ENCODE data around the gene FAM117A. TPM values are rescaled to one million over a fixed set of nuclear protein-coding genes. Genes with fewer than 3 reads are reported as not detected.

Gene FAM117A
- total RNA-seq, 2 experiments from 2014 or later: 19.7 to 23.0 TPM

DNA sequence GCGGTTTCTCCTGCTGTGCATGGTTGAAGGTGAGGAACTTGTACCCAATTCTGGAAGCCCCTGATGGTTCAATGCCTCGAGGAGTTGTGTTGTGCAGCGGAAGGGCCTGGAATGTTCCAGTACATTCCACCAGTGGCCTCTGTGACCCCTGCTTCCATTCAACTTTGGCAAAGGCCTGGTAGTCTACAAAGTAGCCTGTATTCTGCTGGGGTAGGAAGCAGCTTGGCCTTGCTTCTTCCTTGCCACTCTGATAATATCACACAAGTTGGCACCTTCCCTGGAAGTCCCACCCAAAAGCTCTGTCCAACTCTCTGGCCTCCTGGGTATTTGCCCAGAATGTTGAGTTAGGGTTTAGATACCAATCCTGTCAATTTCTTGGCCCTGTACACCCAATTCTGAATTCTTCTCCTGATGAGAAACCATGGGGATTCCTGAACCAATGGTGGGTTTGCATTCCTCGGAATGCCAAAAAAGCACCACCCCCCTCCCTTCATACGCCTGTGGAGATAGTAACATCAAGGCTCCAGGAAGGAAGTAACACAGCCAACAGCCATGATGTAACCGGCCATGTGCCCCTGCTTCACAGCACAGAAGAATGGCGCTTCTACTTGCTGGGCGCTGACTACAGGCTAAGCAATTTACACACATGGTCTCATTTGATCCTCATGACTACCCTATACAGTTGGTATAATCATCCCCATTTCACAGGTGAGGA lies 11.8 kb upstream of the FAM117A start:
- ChIA-PET POLR2A (interaction anchor here (1.0 to 3.6 kb wide), 2 partner anchors 13 to 67 kb away, joined by 3 to 19 read pairs; partner anchors contain the start of gene KAT7), CTCF (interaction anchor here (1.2 to 1.6 kb wide), 3 partner anchors 10 to 69 kb away, joined by 3 to 5 read pairs (median 5); partner anchors contain the start of gene SLC35B1)
- H3K9me3 Mint-ChIP-seq: no peaks in the 10 kb centered on the region
- DNase-seq (no peak), ATAC-seq (no peak)
- TF ChIP-seq, protein P1, sequence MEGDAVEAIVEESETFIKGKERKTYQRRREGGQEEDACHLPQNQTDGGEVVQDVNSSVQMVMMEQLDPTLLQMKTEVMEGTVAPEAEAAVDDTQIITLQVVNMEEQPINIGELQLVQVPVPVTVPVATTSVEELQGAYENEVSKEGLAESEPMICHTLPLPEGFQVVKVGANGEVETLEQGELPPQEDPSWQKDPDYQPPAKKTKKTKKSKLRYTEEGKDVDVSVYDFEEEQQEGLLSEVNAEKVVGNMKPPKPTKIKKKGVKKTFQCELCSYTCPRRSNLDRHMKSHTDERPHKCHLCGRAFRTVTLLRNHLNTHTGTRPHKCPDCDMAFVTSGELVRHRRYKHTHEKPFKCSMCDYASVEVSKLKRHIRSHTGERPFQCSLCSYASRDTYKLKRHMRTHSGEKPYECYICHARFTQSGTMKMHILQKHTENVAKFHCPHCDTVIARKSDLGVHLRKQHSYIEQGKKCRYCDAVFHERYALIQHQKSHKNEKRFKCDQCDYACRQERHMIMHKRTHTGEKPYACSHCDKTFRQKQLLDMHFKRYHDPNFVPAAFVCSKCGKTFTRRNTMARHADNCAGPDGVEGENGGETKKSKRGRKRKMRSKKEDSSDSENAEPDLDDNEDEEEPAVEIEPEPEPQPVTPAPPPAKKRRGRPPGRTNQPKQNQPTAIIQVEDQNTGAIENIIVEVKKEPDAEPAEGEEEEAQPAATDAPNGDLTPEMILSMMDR (IDR thresholded peaks at IDR 0.05): no peak
- intact Hi-C loops (cut with micrococcal nuclease): no loop called here
- H3K27ac Mint-ChIP-seq: no peak overlapping the region
- no peak overlapping the region for H3K4me3 Mint-ChIP-seq
- H3K4me1 Mint-ChIP-seq (ENCODE audit: low read depth): peaks cover 6% of the 10 kb centered on the region
- no peaks in the 10 kb centered on the region for H3K36me3 Mint-ChIP-seq (ENCODE audit: low read depth)
- H3K27me3 Mint-ChIP-seq: no peaks in the 10 kb centered on the region

DNA sequence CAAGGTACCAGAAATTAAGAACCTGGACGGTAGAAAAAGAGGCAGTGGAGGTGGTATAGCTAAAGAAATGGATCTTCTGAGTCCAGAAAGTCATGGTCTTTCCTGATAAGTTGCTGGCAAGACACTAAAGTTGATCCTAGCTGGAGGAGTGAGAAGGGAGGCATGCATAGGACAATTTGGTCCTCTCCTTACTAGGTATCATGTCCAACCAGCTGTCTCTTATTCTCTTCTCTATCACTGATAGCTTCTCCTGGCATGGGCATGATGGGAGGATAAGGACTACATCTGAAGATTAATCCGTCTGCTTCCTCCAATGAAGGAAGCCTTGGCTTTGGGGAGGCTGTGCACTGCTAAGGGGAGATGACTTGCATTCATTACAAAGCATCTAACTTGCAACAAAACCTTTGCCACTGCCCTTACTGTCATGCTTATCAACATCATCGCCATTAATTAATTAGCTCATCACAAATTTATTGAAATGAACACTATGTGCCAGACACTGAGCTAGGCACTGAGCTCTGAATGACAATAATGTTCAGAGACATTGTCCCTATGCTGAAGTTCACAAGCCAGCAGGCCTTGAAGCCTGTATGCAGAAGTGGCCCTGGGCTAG lies 3.1 kb upstream of the FAM117A start:
- Mint-ChIP-seq H3K27me3 (peaks cover 2% of the 10 kb centered on the region), H3K4me3 (no peak overlapping the region), H3K36me3 (ENCODE audit: low read depth) (no peaks in the 10 kb centered on the region), H3K4me1 (ENCODE audit: low read depth) (peaks cover 18% of the 10 kb centered on the region), H3K9me3 (no peaks in the 10 kb centered on the region), H3K27ac (no peak overlapping the region)
- TF ChIP-seq, protein P1 (IDR thresholded peaks at IDR 0.05): no peak
- ChIA-PET CTCF (interaction anchor here (0.9 to 2.1 kb wide), 5 partner anchors 11 to 320 kb away, joined by 3 to 8 read pairs (median 6); partner anchors contain the start of gene SLC35B1), POLR2A (interaction anchor here (0.8 kb wide), 1 partner anchor 16 kb away, joined by 3 read pairs; no protein-coding TSS in a partner anchor)
- DNase-seq (no peak), ATAC-seq (no peak)
- intact Hi-C loops (cut with micrococcal nuclease): no loop called here

DNA sequence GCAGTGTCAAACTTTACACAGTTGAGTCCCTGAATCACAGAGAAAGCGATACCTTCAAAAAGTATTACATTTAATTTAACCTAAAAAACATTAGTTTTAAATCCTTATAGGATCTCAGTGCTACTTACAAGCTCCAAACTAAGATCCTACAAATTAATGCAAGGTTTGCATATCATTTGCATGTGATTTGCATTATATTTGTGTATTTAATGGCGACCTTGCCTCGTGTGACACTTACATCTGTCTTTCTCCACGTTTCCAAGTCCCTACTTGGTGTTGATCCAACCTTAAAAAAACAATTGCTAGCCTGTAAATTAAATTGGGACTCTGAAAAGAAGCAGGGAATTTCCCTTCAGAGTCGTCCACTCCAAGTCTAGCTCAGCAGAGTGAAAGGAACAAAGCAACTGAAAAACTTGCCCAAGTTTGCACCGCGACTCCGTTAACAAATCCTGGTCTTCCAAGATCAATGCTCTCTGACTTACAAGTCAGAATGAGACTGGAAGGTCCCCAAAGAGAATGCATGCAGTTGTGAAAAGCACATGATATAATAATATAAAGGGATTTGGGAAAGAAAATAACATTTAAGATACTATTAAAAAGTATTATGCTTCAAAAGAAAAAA lies 739 bp upstream of the FAM117A start:
- H3K27ac Mint-ChIP-seq: peak overlapping the region; percentile 70
- H3K4me3 Mint-ChIP-seq: peak overlapping the region; percentile 61
- peaks cover 4% of the 10 kb centered on the region for H3K36me3 Mint-ChIP-seq (ENCODE audit: low read depth)
- CTCF ChIA-PET: interaction anchor here (0.7 to 2.9 kb wide), 12 partner anchors 8 to 90 kb away, joined by 3 to 34 read pairs (median 5); partner anchors contain the start of genes KAT7 and SLC35B1
- ATAC-seq (no peak), DNase-seq (no peak)
- TF ChIP-seq, protein P1 (IDR thresholded peaks at IDR 0.05): no peak
- H3K27me3 Mint-ChIP-seq: peaks cover 2% of the 10 kb centered on the region
- H3K9me3 Mint-ChIP-seq: no peaks in the 10 kb centered on the region
- POLR2A ChIA-PET: interaction anchor here (0.7 to 7.8 kb wide), 9 partner anchors 13 to 68 kb away, joined by 3 to 58 read pairs (median 5); partner anchors contain the start of genes KAT7 and SLC35B1
- intact Hi-C loops (cut with micrococcal nuclease): loop anchor here (5.0 kb wide), 1 partner anchor 47 kb away; no protein-coding TSS in a partner anchor
- H3K4me1 Mint-ChIP-seq (ENCODE audit: low read depth): peaks cover 41% of the 10 kb centered on the region

DNA sequence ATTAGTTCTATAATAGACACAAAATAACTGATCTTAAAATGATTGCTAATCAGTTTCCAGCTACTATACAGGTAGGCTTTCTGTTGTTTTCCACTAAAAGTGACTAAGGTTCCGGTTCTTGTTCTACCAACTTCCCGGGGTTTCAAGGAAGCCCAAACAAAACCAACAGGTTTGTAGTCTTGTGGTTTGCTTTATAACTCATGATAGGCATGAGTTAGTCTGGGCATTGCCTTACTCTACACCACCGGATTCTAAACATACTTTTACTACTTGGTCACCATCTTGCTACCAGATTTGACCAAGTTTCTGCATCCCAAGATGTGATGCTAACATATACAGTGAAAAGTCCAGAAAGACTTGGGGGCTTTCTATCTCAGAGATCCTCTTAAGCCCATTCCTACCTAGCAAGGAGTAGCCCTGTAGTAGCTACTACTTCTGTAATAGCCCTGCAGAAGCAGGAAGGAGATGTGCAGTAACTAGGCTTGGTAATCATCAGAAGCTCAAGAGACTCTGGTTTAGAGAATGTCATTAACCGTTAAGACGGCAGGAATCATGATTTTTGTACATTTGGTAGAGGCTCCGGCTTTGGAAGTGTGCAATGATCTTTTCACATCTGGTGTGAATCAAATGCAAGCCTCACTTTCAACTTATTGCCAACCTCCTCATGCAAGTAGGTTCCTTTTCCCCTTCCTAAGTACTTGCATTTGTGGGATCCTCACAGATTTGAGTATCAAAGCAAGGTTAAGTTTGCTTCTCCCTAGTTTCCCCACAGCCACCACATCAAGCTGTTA lies 1.6 kb downstream of the FAM117A start:
- intact Hi-C loops (cut with micrococcal nuclease): loop anchor here (5.0 kb wide), 1 partner anchor 45 kb away; no protein-coding TSS in a partner anchor
- Mint-ChIP-seq H3K27me3 (peaks cover 2% of the 10 kb centered on the region), H3K9me3 (no peaks in the 10 kb centered on the region), H3K36me3 (ENCODE audit: low read depth) (peaks cover 10% of the 10 kb centered on the region), H3K4me1 (ENCODE audit: low read depth) (peaks cover 58% of the 10 kb centered on the region), H3K27ac (peak overlapping the region; percentile 88), H3K4me3 (peak overlapping the region; percentile 92)
- CTCF ChIA-PET: interaction anchor here (0.6 to 2.9 kb wide), 5 partner anchors 9 to 53 kb away, joined by 3 to 34 read pairs (median 7); partner anchors contain the start of gene SLC35B1
- ATAC-seq: no peak
- DNase-seq: no peak
- POLR2A ChIA-PET: interaction anchor here (1.1 to 7.8 kb wide), 11 partner anchors 9 to 64 kb away, joined by 3 to 58 read pairs (median 11); partner anchors contain the start of genes KAT7 and SLC35B1
- TF ChIP-seq, protein P1 (IDR thresholded peaks at IDR 0.05): no peak
